Measurements from ENCODE around the gene SPNS1.

- TF ChIP-seq CTCF (conservative IDR thresholded peaks at IDR 0.05 in 1 of 2, IDR thresholded peaks at IDR 0.05 in 1 of 2; ENCODE audit: extremely low read depth in 1 of 2, insufficient read depth in 1 of 2, low read depth in 1 of 2, low read length in 2 of 2) (no peak), EZH2 (IDR thresholded peaks at IDR 0.05; ENCODE audit: borderline replicate concordance, low read length) (no peak)
Observed at GRCh38 chr16:28931801-28932225, 42.8 kb upstream of the SPNS1 start, which contains the start of gene CD19.
